K562 (cell line): ENCODE results near the gene DCAF17.

Source experiments
- ATF3 ChIP-seq, 2 experiments: fragments of 450-650 bp in 1 of 2; sonication (generic) in 1 of 2; formaldehyde crosslinking in 1 of 2; IDR thresholded peaks in 1 of 2; conservative IDR thresholded peaks in 1 of 2; 2 replicates each; pipeline versions ENCODE4 v1.6.1 to v1.8.1; 2016 to 2023; ENCODE audit warnings: mild to moderate bottlenecking in 2 of 2, moderate library complexity in 2 of 2, inconsistent platforms in 1 of 2, missing genetic modification reagents in 1 of 2
- CEBPB ChIP-seq: fragments of 450-650 bp; IDR thresholded peaks from 2 replicates; pipeline ENCODE4 v1.6.1; 2016; ENCODE audit warnings: missing genetic modification characterization, missing compliant biosample characterization
- CHD7 ChIP-seq: fragments of 200-600 bp; sonication (generic); IDR thresholded peaks from one replicate; pipeline ENCODE4 v1.6.1; 2012; ENCODE audit warnings: mild to moderate bottlenecking, low read depth, low read length, inconsistent platforms
- CREBBP ChIP-seq: IDR thresholded peaks from one replicate; pipeline ENCODE4 v1.6.1; 2012; ENCODE audit warnings: low read depth, mild to moderate bottlenecking, control low read depth, inconsistent platforms, low read length
- FOXJ2 ChIP-seq: fragments of 200-800 bp; sonication (Bioruptor generic); IDR thresholded peaks from 2 replicates; pipeline ENCODE4 v1.6.1; 2016; ENCODE audit warnings: missing genetic modification characterization, missing compliant biosample characterization
- MTA3 ChIP-seq: fragments of 450-650 bp; formaldehyde crosslinking; IDR thresholded peaks from 2 replicates; pipeline ENCODE4 v1.6.1; 2017; ENCODE audit warnings: mild to moderate bottlenecking, borderline replicate concordance
- POLR2AphosphoS5 ChIP-seq: IDR thresholded peaks from 2 replicates; pipeline ENCODE4 v1.6.1; 2011; ENCODE audit warnings: mild to moderate bottlenecking, low read depth, low read length, moderate library complexity; ENCODE audit not compliant: control insufficient read depth, insufficient read depth
- SRSF3 ChIP-seq: fragments of 200-400 bp; formaldehyde crosslinking; IDR thresholded peaks from 2 replicates; pipeline ENCODE4 v1.6.1; 2016; ENCODE audit warnings: mild to moderate bottlenecking, low read length, moderate library complexity; ENCODE audit not compliant: insufficient read depth
- ZBTB7A ChIP-seq: IDR thresholded peaks from 2 replicates; pipeline ENCODE4 v1.6.1; 2011; ENCODE audit warnings: low read depth, mild to moderate bottlenecking, low read length, moderate library complexity, borderline replicate concordance; ENCODE audit not compliant: control insufficient read depth
- ZNF830 ChIP-seq: fragments of 250-450 bp; sonication (Bioruptor Pico); IDR thresholded peaks from 2 replicates; pipeline ENCODE4 v1.5.0; 2021; ENCODE audit warnings: mild to moderate bottlenecking
- ZZZ3 ChIP-seq: fragments of 450-650 bp; IDR thresholded peaks from 2 replicates; pipeline ENCODE4 v1.6.1; 2016; ENCODE audit warnings: antibody characterized with exemption, mild to moderate bottlenecking, moderate library complexity

GRCh38 chr2:171482308-171482707 is 48.3 kb downstream of the DCAF17 start:
- TF ChIP-seq CEBPB (tag) (no peak), POLR2AphosphoS5 (no peak), CHD7 (no peak), ZNF830 (no peak), ATF3 (IDR thresholded peaks at IDR 0.05) (no peak), ATF3 (CRISPR knock-in tag; conservative IDR thresholded peaks at IDR 0.05) (no peak), SRSF3 (no peak), MTA3 (no peak), ZZZ3 (no peak), FOXJ2 (tag) (no peak), ZBTB7A (no peak), CREBBP (no peak)
